Parathyroid adenoma (tissue), 2 donors: ENCODE data around the gene PTGER4.
"Not testable (repeated sequence)": the region's sequence is repeated elsewhere in the genome, so short reads cannot be mapped to it uniquely, and the experiment has no call there.

Source experiments
- H2AFZ ChIP-seq: fragments of 300-600 bp; sonication (generic); one replicate; pipeline ENCODE4 v1.7.0; 2017; ENCODE audit warnings: antibody characterized with exemption, mild to moderate bottlenecking
- H3K27ac ChIP-seq: fragments of 300-600 bp; sonication (generic); one replicate; pipeline ENCODE4 v1.7.0; 2017
- H3K27me3 ChIP-seq: fragments of 300-600 bp; sonication (generic); one replicate; pipeline ENCODE4 v1.7.0; 2017; ENCODE audit warnings: low read length; ENCODE audit not compliant: control insufficient read depth, insufficient read depth
- H3K36me3 ChIP-seq: fragments of 300-600 bp; sonication (generic); one replicate; pipeline ENCODE4 v1.7.0; 2017; ENCODE audit warnings: low read length; ENCODE audit not compliant: control insufficient read depth, insufficient read depth
- H3K4me1 ChIP-seq: fragments of 300-600 bp; sonication (generic); one replicate; pipeline ENCODE4 v1.7.0; 2017; ENCODE audit warnings: control low read depth
- H3K4me2 ChIP-seq: fragments of 300-600 bp; sonication (generic); one replicate; pipeline ENCODE4 v1.7.0; 2017; ENCODE audit warnings: low read length
- H3K4me3 ChIP-seq: fragments of 300-600 bp; sonication (generic); one replicate; pipeline ENCODE4 v1.7.0; 2017; ENCODE audit warnings: low read depth, low read length
- H3K79me2 ChIP-seq: fragments of 300-600 bp; sonication (generic); one replicate; pipeline ENCODE4 v1.7.0; 2017; ENCODE audit warnings: control low read depth
- H3K9ac ChIP-seq: fragments of 300-600 bp; sonication (generic); one replicate; pipeline ENCODE4 v1.7.0; 2017; ENCODE audit warnings: mild to moderate bottlenecking
- H3K9me3 ChIP-seq: fragments of 300-600 bp; sonication (generic); one replicate; pipeline ENCODE4 v1.7.0; 2017; ENCODE audit warnings: low read length; ENCODE audit not compliant: control insufficient read depth
- TF ChIP-seq, protein P1 (sequence below): fragments of 300-600 bp; sonication (generic); IDR thresholded peaks from one replicate; pipeline ENCODE4 v1.7.0; 2017; ENCODE audit warnings: antibody characterized with exemption, mild to moderate bottlenecking
- donor health status: primary hyperparathyroidism.

The PTGER4 gene

DNA sequence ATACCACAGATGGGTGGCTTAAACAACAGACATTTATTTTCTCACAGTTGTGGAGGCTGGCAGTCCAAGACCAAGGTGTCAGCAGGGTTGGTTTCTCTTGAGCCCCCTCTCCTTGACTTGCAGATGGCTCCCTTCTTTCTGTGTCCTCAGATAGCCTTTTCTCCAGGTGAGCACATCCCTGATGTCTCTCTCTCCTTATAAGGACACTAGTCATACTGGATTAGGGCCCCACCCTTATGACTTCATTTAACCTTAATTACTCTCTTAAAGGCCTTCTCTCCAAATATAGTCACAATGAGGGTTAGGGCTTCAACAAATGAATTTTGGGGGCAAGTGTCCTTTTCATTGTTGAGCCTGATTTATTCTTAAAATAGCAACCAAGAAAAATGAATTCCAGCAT lies 14.7 kb downstream of the PTGER4 start:
- no peak overlapping the region for H3K27ac ChIP-seq
- H3K4me1 ChIP-seq: no peaks in the 10 kb centered on the region
- no peak overlapping the region for H3K4me3 ChIP-seq
- no peak overlapping the region for H3K4me2 ChIP-seq
- no peak overlapping the region for H2AFZ ChIP-seq
- TF ChIP-seq, protein P1, sequence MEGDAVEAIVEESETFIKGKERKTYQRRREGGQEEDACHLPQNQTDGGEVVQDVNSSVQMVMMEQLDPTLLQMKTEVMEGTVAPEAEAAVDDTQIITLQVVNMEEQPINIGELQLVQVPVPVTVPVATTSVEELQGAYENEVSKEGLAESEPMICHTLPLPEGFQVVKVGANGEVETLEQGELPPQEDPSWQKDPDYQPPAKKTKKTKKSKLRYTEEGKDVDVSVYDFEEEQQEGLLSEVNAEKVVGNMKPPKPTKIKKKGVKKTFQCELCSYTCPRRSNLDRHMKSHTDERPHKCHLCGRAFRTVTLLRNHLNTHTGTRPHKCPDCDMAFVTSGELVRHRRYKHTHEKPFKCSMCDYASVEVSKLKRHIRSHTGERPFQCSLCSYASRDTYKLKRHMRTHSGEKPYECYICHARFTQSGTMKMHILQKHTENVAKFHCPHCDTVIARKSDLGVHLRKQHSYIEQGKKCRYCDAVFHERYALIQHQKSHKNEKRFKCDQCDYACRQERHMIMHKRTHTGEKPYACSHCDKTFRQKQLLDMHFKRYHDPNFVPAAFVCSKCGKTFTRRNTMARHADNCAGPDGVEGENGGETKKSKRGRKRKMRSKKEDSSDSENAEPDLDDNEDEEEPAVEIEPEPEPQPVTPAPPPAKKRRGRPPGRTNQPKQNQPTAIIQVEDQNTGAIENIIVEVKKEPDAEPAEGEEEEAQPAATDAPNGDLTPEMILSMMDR: no peak
- no peaks in the 10 kb centered on the region for H3K9me3 ChIP-seq
- H3K36me3 ChIP-seq: no peaks in the 10 kb centered on the region
- no peaks in the 10 kb centered on the region for H3K79me2 ChIP-seq
- no peak overlapping the region for H3K9ac ChIP-seq
- no peaks in the 10 kb centered on the region for H3K27me3 ChIP-seq

DNA sequence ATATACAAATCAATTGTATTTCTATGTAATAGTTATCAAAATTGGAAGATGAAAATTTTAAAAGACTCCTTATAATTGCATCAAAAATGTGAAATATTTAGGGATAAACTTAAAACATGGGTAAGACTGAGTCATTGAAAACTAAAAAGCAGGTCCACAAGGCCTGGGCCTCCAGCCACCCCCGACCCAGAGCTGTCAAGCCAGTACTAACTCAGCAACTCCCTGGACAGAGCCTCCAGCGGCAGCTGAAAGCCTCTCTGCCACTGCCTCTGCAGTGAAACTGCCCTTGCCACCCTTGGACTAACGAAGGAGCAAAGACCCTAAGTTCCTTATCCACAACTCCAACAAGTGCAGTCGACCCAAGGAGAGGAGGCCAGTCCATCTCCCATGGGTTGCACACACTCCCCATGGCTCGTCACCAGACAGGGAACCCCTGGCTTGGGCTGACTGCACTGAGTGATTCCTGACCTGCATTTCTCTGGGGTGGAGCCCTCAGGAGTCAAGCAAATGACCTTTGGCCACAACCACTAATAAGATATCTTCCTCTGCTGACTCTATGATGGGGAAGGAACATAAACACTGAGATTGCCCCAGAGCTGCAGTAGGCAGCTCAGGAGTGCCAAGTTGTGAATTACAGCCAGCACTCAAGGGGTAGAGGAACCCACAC lies 20.5 kb downstream of the PTGER4 start:
- Histone ChIP-seq H3K4me1 (no peaks in the 10 kb centered on the region), H3K79me2 (peaks cover 4% of the 10 kb centered on the region), H3K27me3 (no peaks in the 10 kb centered on the region), H3K27ac (no peak overlapping the region), H3K9ac (no peak overlapping the region), H3K4me3 (no peak overlapping the region), H3K9me3 (no peaks in the 10 kb centered on the region), H3K4me2 (no peak overlapping the region), H3K36me3 (no peaks in the 10 kb centered on the region), H2AFZ (no peak overlapping the region)
- TF ChIP-seq, protein P1: no peak

DNA sequence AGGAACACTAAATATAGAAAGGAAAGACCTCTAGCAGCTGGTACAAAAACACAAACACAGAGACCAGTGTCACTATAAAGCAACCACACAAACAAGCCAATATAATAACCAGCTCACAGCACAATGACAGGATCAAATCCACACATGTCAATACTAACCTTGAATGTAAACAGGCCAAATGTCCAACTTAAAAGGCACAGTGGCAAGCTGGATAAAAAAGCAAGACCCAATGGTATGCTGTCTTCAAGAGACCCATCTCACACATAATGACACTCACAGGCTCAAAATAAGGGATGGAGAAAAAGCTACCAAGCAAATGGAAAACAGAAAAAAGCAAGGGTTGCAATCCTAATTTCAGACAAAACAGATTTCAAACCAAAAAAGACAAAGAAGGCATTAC lies 22.3 kb downstream of the PTGER4 start:
- not testable (repeated sequence) for H2AFZ ChIP-seq, H3K27ac ChIP-seq, H3K27me3 ChIP-seq, H3K36me3 ChIP-seq, H3K9me3 ChIP-seq, H3K79me2 ChIP-seq, H3K4me1 ChIP-seq, H3K9ac ChIP-seq, H3K4me3 ChIP-seq, H3K4me2 ChIP-seq

DNA sequence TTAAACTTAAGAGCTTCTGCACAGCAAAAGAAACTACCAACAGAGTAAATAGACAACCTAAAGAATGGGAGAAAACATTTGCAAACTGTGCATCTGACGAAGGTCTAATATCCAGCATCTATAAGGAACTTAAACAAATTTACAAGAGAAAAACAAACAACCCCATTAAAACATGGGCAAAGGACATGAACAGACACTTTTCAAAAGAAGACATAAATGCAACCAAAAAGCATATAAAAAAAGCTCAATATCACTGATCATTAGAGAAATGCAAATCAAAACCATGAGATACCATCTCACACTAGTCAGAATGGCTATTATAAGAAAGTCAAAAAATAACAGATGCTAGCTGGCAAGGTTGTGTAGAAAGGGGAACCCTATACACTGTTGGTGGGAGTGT lies 25.8 kb downstream of the PTGER4 start:
- H3K27me3 ChIP-seq, H2AFZ ChIP-seq, H3K4me1 ChIP-seq, H3K9ac ChIP-seq, H3K36me3 ChIP-seq, H3K79me2 ChIP-seq, H3K27ac ChIP-seq, H3K4me2 ChIP-seq, H3K9me3 ChIP-seq, H3K4me3 ChIP-seq: not testable (repeated sequence)

DNA sequence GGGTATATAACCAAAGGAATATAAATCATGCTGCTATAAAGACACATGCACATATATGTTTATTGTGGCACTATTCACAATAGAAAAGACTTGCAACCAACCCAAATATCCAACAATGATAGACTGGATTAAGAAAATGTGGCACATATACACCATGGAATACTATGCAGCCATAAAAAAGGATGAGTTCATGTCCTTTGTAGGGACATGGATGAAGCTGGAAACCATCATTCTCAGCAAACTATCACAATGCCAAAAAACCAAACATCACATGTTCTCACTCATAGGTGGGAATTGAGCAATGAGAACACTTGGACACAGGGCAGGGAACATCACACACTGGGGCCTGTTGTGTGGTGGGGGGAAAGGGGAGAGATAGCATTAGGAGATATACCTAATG lies 30.9 kb downstream of the PTGER4 start:
- not testable (repeated sequence) for H3K36me3 ChIP-seq, H2AFZ ChIP-seq, H3K4me3 ChIP-seq, H3K79me2 ChIP-seq, H3K9ac ChIP-seq, H3K4me2 ChIP-seq, H3K27ac ChIP-seq, H3K9me3 ChIP-seq, H3K4me1 ChIP-seq, H3K27me3 ChIP-seq

DNA sequence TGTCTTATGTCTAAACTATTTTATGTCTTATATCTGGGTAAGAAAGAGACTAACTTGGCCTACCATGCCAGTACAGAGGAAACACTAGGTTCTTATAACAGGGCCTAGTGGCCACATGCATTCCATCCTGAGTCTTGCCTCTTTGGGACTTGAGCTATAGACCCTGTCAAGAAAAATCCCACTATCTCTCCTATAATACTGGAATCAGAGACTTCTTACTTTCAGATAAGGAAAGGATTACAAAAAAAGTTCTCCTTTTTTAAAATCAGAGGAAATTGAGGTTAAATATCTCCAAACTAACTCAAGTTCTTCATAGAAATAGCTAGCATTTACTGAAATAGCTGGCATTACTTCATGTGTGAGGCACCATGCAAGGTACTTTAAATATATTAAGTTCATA lies 34.3 kb downstream of the PTGER4 start:
- Histone ChIP-seq H3K4me1 (no peaks in the 10 kb centered on the region), H3K79me2 (no peaks in the 10 kb centered on the region), H3K27ac (no peak overlapping the region), H3K36me3 (no peaks in the 10 kb centered on the region), H3K4me2 (no peak overlapping the region), H3K4me3 (no peak overlapping the region), H2AFZ (no peak overlapping the region), H3K9me3 (no peaks in the 10 kb centered on the region), H3K9ac (no peak overlapping the region), H3K27me3 (no peaks in the 10 kb centered on the region)
- TF ChIP-seq, protein P1: no peak
